CD1c-positive myeloid dendritic cell (primary cell): Measurements from ENCODE around the gene RSF1.
A peak's percentile ranks its signal among the peaks of the same experiment; 100 is the strongest.

Source experiments
- DNase-seq: peaks from one replicate; pipeline ENCODE4 v3.0.0-alpha.2; 2016; ENCODE audit errors: extremely low spot score

Gene RSF1

DNA sequence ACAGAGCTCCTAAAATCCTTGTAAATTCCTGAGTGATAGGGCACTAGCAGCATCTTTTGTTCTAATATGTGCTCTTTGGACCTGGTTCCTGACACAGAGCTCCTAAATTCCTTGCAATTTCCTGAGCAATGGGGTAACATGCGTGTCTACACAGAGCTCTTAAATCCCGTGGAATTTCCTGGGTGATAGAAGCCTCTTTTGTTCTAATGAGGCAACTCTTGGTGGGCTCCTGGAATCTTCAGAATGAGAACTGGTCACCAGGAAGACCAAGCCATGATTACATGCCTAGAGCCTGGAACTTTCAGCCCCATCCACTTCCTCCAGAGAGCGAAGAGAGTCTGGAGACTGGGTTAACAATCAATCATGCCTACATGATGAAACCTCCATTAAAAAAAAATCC lies 19.0 kb downstream of the RSF1 start:
- no peak for DNase-seq

DNA sequence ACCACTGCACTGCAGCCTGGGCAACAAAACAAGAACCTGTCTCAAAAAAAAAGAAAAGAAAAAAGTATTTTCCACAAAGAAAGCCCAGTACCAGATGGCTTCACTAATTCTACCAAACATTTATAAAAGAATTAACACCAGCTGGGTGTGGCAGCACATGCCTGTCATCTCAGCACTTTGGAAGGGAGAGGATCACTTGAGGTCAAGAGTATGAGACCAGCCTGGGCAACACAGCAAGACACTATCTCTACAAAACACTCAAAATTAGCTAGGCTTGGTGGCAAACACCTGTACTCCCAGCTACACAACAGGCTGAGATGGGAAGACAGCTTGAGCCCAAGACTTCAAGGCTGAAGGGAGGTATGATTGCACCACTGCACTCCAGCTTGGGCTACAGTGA lies 20.1 kb downstream of the RSF1 start:
- DNase-seq, result no peak

DNA sequence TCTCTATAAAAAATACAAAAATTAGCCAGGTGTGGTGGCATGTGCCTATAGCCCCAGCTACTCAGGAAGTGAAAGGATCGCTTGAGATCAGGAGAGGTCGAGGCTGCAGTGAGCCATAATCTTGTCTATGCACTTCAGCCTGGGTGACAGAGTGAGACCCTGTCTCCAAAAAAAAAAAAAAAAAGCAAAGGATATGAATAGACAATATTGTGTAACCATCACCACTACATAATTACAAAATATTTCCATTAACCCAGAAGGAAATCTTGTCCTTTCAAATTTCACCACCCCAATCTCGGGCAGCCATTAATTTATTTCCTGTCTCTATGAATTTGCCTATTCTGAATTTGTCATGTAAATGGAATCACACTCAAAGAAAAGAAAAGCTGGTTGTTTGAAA lies 21.2 kb downstream of the RSF1 start:
- DNase-seq, result no peak

DNA sequence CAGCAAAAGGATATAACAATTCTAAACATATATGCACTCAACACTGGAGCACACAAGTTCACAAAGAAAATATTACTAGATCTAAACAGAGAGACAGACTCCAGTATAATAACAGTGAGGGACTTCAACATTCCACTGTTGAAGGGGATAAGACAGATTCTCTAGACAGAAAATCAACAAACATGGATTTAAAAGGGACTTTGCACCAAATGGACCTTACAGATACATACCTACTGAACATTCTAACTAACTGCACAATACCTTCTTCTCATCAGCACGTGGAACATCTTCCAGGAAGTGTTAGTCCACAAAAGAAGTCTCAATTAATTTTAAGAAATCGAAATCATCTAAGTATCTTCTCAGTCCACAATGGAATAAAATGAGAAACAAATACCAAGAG lies 26.6 kb downstream of the RSF1 start:
- no peak for DNase-seq

DNA sequence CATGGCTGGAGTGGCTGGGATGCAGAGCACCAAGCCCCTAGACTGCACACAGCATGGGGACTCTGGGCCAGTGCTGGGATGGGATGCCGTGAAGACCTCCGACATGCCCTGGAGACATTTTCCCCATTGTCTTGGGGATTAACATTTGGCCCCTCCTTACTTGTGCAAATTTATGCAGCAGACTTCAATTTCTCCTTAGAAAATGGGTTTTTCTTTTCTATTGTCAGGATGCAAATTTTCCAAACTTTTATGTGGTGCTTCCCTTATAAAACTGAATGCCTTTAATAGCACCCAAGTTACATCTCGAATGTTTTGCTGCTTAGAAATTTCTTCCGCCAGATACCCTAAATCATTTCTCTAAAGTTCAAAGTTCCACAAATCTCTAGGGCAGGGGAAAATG lies 29.2 kb downstream of the RSF1 start:
- DNase-seq, result no peak

DNA sequence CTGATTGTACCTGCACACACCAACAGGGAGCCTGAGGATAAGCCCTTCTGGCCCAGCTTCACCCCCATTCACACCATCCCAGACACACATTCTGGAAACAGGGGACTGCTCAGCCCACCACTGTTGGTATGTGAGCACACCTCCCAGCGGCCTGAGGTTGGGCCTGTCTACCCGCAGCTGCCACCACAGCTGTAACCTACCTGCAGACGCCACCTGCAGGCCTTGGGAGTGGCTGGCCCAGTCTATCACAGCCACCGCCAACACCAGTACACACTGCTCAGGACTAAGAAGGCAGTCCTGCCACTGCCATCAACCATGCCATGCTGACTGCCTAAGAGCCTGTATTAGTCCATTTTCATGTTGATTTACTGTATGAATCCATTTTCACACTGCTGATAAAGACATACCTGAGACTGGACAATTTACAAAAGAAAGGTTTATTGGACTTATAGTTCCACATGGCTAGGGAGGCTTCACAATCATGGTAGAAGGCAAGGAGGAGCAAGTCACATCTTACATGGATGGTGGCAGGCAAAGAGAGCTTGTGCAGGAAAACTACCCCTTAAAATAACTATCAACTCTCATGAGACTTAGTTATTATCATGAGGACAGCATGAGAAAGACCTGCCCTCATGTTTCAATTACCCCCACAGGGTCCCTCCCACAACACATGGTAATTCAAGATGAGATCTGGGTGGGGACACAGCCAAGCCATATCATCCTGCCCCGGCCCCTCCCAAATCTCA lies 30.6 kb downstream of the RSF1 start:
- no peak for DNase-seq

DNA sequence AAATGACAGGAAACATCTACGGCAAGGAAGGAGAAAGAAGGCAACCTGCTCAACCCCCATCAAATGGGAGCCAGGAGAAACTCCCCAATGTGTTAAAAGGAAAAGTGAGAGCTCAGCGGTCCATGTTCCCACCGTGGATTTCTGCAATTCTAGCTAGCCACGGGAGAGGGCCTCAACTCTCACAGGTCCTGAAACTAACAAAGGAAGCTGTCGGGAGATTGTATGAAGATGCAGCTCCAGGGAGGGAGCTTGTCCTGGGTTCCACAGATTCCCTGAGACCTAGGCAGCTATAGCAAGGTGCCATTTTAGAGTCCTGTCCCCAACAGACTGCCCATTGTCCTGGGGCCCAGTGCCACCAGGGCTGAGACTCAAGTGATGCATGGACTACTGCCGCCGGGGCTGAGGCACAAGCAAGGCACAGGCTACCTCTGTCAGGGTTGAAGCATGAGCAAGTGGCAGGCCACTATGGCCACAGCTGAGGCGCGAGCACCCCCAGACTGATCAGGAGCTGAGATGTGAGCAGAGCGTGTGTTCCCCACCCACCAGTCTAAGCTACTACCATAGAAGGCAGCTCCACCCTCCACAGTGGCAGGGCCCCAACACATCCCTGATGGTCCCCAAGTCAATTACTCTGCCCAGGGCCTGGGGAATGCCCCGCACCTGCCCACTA lies 31.3 kb downstream of the RSF1 start:
- DNase-seq, result no peak

DNA sequence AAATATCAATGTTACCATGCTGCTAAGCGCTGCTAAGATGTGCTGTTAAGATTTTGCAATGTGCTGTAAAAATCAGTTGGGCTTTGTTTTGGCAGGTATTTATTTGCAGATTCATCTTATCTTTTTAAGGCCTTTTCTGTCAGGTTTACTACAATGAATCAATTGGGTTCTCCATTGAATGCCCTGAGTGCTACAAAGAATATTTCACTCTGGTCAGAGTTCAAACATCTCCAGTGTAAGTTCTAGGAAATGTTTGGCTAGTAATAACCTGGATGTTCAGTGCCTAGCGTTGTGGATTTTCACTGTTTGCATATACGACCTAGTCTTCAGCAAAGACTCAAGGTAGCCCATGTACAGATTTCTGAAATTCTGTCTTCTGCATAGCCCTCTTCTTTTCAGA lies 36.0 kb downstream of the RSF1 start:
- no peak for DNase-seq

DNA sequence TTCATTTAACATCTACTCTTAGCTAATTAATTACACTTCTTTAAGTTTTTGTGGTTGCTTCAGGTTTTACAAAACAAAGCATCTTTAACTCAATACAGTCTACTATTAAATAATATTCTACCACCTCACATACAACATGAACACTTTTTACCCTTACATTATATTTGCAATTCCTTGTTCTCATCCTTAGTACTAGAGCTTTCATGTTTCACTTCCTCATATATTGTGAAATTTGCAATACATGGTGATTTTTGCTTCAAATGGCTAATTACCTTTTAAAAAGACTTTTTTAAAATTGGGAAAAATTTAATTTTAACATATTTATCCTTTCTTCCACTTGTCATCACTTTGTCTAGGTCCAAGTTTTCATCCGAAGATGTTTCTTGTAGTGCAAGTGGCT lies 37.5 kb downstream of the RSF1 start:
- peak; percentile 48 for DNase-seq

DNA sequence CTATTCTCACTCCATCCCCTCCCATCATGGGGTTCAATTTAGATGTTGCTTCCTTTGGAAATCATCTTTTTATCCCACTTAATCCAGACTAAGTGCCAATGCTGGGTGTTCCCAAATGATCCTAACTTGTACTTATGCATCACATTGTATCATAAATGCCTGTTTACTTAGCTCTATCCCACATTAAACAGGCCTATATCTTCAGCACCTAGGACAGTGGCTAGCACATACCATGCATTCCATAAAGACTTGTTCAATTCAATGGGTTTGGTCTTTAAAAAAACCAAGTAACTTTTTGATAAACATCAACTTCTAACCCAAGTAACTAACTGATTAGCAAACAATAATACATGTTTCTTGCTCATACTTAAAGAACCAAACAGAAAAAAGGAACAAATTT lies 40.6 kb downstream of the RSF1 start:
- DNase-seq, result no peak

DNA sequence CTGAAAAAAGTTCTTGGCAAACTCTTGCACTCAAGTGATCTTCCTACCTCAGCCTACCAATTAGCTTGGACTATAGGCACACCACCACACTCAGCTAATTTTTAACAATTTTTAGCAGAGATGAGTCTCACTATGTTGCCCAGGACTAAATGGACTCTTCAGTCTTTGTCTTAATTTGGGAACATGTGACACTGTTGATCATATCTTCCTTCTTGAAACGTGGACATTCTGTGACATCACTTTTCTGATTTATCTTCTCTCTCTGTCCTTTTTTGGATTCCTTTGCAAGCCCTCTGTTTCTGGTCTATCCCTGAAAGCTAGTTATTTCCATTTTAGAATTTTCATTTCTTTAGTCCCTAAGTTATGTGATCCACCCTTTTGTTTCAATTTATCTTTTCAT lies 42.0 kb downstream of the RSF1 start:
- no peak for DNase-seq

DNA sequence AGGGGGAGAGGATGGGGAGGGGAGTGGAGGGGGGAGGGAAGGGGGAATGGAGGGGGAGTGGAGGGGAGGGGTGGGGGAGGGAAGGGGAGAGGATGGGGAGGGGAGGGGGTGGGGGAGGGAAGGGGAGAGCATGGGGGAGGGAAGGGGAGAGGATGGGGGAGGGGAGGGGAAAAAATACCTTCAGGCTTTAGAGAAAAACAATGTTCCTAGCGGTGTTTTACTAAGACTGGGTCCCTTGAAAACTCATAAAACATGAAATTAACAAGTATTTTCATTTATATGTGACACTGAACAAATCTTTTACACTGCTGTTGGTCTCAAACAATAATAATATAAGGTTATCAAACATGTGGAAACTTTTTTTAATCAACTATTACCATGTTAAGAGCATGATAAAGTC lies 42.4 kb downstream of the RSF1 start:
- no peak for DNase-seq

DNA sequence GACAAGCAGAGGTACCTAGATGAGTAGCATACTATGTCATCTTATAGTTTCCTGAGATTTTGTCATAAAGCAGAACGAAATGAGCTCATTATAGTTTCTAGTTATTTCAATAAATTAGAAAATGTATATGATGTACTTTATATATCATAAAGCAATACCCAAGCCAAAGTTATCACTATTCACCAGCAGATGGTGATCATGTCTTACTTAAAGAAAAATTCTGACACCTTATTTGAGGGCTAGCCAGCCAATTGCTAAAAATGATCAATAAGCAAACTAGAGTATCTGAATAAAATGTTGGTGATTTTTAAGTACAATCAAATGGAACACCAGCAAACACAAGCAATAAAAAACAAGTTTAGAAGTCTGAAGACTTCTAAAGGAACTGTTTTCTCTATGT lies 44.1 kb downstream of the RSF1 start:
- DNase-seq, result peak; percentile 19

DNA sequence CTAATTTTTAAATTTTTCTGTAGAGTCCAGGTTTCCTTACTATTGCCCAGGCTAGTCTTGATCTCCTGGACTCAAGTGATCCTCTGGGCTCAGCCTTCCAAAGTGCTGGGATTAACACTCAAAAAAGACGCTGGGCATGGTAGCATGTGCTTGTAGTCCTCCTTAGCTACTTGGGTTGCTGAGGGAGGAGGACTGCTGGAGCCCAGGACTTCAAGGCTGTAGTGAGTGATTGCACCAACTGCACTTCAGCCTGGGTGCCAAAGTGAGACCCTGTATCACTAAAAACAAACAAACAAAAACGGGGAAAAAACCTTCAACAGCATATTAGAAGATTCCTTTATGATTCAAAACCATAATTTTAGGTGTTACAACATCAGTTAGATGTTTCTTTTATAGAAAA lies 44.6 kb downstream of the RSF1 start:
- DNase-seq, result no peak

DNA sequence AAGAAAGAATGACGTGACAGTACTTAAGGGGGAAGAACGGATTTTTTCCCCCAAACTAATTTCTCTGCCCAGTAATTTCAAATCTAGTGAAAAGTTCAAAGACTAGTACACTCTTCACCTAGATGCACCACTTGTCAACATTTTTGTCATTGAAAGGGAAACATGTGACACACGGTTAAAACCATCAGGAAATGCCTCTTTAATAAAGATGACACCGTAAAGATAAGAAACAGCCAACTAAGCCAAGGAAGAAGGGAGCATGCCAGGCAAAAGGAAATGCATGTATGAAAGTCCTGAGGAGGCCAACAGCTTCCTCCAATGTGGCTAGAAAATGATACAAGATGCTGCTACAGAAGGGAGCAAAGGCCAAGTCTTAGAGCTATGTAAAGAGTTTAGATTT lies 49.4 kb downstream of the RSF1 start:
- no peak for DNase-seq

DNA sequence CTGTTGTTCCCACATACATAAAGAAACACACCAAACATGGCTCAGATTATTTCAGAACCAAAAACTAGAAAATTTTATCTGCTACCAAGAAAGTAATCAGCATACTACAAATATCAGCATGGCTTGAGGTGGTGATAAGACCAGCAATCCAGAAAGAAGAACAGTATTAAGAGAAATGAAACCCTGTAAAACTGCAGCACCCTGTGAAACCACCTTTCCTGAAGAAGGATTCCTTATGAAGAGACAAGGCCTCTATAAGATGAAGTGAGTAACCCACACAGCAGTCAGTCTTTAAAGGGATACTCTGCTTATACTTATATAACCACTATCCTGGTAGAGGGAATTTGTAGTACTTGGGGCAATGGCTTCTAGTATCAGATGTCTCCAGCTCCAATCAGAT lies 49.9 kb downstream of the RSF1 start:
- no peak for DNase-seq

DNA sequence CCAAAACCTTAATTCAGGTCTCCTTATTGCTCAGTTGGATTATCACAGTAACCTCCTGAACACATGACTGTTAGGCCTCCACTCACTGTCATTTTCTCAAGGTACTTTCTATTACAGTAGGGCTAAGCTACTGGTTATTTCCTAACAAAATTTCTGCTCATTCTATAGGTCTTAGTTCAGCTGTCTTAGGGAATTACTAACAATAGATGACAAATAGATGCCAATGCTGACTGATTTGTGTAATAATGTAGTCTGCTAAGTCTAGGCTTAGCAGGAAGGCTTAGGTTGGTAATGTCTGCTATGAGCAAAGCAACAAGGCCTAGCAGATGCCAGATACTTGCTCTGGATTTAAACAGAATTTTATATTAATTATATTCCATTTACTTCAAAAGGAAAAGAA lies 58.1 kb downstream of the RSF1 start:
- no peak for DNase-seq

DNA sequence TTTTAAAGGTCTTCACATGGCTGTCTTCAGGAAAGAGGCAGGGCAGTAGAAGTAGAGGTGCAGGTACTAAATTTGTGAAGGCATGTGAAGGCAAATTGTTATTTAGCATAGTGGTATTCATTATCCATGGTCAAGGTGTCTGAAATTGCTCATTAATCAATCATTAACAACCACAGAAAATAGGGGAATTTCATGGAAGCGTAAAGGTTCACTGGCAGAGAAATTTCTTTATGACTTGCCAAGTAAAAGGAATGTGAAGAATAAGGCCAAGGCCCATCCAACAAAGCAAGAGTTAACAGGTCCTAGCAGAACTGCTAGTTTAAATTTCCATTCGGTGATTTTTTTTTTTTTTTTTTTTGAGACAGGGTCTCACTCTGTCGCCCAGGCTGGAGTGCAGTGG lies 59.0 kb downstream of the RSF1 start:
- no peak for DNase-seq

DNA sequence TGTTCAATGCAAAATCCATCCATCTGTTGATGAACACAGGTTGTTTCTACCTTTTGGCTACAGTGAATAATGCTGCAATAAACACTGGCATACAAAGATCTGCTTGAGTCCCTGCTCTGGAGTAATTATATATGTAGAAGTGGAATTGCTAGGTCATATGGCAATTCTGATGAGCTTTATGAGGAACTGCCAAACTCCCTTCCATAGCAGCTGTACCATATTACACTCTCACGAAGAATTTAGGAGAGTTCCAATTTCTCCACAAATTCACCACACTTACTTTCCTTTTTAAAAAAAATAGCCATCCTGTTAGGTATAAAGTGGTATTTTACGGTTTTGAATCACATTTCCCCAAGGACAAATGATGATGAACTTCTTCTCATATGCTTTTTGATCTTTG lies 62.2 kb downstream of the RSF1 start:
- DNase-seq, result no peak

DNA sequence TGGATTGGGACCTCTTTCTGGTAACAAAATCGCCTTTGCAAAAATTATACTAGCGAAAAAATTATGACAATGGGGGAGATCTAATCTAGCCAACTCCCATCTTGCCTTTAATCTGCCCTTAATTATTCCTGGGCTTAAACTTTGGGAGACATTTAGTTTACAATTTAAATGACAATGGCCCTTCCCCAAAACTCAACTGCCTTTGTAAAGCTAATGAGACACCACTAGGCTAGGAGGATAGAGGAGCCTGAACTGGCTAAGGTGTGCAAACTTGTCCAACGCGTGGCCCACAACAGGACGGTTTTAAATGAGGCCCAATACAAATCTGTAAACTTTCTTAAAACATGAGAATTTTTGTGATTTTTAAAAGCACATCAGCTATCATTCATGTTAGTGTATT lies 67.3 kb downstream of the RSF1 start:
- no peak for DNase-seq

DNA sequence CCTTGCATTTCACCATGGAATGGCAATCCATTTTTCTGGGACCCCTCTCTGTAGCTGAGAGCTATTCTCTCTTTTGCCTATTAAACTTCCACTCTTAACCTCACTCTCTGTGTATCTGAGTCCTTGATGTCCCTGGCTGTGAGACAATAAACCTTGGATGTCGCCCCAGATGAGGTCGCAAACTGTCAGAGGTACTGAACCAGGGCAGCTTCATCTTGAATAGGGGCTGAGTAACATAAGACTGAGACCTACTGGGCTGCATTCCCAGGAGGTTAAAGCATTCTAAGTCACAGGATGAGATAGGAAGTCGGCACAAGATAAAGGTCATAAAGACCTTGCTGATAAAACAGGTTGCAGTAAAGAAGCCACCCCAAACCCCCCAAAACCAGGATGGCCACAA lies 68.0 kb downstream of the RSF1 start:
- DNase-seq, result no peak

DNA sequence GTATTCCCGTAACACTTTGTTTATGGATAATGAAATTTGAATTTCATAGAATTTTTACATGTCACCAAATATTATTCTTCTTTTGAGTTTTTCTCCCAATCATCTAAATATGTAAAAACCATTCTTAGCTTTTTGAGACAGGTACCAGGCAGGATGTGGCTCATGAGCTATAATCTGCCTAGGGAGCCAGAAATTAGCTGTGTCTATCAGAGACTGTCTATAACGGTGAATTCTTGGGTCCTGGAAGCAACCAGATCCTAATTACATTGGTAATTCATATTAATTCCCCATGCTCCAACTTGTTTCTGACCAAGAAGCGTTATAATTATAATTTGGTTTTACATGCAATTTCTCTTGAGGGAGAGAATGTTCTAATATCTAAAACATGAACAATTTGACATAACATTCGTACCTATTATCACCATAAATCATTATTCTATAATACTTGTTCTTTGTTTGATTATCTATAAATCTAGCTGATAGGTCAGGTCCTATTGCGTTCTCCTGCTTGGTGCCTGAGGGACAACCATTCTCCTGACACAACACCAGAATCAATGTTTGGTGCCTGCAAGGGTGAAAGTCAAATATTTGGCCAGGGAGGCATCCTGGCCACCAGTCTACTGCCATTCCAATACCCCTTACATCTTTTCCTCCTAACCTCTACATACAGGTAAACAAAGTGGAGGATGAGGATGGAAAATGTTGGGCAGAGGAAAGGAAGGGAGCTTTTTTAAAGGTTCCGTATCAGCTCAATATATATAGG lies 69.9 kb downstream of the RSF1 start:
- DNase-seq, result no peak

DNA sequence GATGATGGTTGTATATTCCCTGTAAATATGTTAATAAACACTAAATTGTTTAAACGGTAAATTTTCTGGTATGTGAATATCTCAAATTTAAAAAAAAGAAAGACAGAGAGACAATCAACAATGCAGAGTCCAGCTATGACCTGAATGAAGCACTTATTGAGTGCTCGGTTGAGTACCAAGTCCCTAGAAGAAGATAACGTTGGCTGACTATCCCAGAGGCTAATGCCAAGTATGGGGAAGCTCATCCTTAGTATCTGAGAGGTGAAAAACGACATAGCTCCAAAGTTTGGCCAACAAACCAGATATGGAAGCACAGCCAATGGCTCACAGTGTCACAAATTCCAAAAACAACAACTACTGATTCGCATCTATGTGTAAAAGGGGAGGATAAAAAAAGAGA lies 71.3 kb downstream of the RSF1 start:
- DNase-seq, result no peak
